ENCODE measurements around the gene COPZ2.
"Not testable (repeated sequence)": the region's sequence is repeated elsewhere in the genome, so short reads cannot be mapped to it uniquely, and the experiment has no call there.

DNA sequence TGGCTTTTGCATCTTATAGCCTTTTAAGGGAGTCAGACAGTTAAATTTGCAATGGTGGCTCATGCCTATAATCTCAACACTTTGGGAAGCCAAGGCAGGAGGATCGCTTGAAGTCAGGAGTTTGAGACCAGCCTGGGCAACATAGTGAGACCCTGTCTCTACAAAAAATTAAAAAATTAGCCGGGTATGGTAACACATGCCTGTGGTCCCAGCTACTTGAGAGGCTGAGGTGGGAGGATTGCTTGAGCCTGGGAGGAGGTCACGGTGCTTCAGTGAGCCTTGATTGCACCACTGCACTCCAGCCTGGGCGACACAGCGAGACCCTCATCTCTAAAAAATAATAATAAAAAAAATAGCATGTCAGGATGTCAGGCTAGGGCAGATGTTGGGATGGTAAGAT lies 35.9 kb downstream of the COPZ2 start:
- TF ChIP-seq, protein P1, sequence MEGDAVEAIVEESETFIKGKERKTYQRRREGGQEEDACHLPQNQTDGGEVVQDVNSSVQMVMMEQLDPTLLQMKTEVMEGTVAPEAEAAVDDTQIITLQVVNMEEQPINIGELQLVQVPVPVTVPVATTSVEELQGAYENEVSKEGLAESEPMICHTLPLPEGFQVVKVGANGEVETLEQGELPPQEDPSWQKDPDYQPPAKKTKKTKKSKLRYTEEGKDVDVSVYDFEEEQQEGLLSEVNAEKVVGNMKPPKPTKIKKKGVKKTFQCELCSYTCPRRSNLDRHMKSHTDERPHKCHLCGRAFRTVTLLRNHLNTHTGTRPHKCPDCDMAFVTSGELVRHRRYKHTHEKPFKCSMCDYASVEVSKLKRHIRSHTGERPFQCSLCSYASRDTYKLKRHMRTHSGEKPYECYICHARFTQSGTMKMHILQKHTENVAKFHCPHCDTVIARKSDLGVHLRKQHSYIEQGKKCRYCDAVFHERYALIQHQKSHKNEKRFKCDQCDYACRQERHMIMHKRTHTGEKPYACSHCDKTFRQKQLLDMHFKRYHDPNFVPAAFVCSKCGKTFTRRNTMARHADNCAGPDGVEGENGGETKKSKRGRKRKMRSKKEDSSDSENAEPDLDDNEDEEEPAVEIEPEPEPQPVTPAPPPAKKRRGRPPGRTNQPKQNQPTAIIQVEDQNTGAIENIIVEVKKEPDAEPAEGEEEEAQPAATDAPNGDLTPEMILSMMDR (conservative IDR thresholded peaks at IDR 0.05; ENCODE audit: low read length) = not testable (repeated sequence)
- not testable (repeated sequence) for TF ChIP-seq EZH2phosphoT487 (IDR thresholded peaks at IDR 0.05; ENCODE audit: borderline replicate concordance)

Measured in Loucy (cell line).